ENCODE results near the gene XXYLT1. TPM values are rescaled to one million over a fixed set of nuclear protein-coding genes. Genes with fewer than 3 reads are reported as not detected.

XXYLT1 gene
- total RNA-seq, 1 experiment from 2014 or later: 10.9 TPM

GRCh38 chr3:195307711-195308110 is 36.8 kb upstream of the XXYLT1 start:
- H3K4me1 ChIP-seq (ENCODE audit: control insufficient read depth in 1 of 2, insufficient read depth in 2 of 2, low read length in 2 of 2): 0 out of 4 replicates have a peak, but pooled peaks cover 0 to 4% of the 10 kb centered on the region in 2 experiments
- no peaks in the 10 kb centered on the region for H3K9me2 ChIP-seq (ENCODE audit: insufficient read depth)
- H4K20me1 ChIP-seq (ENCODE audit: insufficient read depth): no peaks in the 10 kb centered on the region; the same call in 1 of the 2 replicates
- no peaks in the 10 kb centered on the region for H3K9me3 ChIP-seq (ENCODE audit: control insufficient read depth in 1 of 2, insufficient read depth in 1 of 2, low read depth in 1 of 2, low read length in 2 of 2)
- H3K79me2 ChIP-seq (ENCODE audit: insufficient read depth, low read length): no peaks in the 10 kb centered on the region
- POLR2A ChIA-PET: no interaction called here
- no peak overlapping the region for H2AFZ ChIP-seq (ENCODE audit: low read depth, low read length, poor library complexity, severe bottlenecking)
- RAD21 ChIA-PET (ENCODE audit: low non-redundant PET in 1 of 2, low total read pairs in 2 of 2, uncharacterized antibody in 2 of 2, unreplicated experiment in 2 of 2): no interaction called here
- no peak overlapping the region for H3K4me3 ChIP-seq (replicated peaks in 1 of 2; ENCODE audit: low read depth in 1 of 2, low read length in 2 of 2)
- no TSS peak for BruUV-seq (replicated peaks)
- no peaks in the 10 kb centered on the region for H3K27me3 ChIP-seq (ENCODE audit: insufficient read depth, low read length)
- TF ChIP-seq REST (IDR thresholded peaks at IDR 0.05; ENCODE audit: low read depth): no peak
- TF ChIP-seq SRF (IDR thresholded peaks at IDR 0.05; ENCODE audit: low read depth): no peak
- no peak for TF ChIP-seq ZNF274 (IDR thresholded peaks at IDR 0.05; ENCODE audit: low read depth, low read length)
- no peak for TF ChIP-seq EZH2 (IDR thresholded peaks at IDR 0.05)
- no peak for TF ChIP-seq YY1 (IDR thresholded peaks at IDR 0.05; ENCODE audit: extremely low read depth, insufficient replicate concordance, low read depth, low read length)
- no peak for TF ChIP-seq CTCF (IDR thresholded peaks at IDR 0.05 in 2 of 3, conservative IDR thresholded peaks at IDR 0.05 in 1 of 3; ENCODE audit: borderline replicate concordance in 1 of 3, insufficient read depth in 1 of 3, low read depth in 2 of 3, low read length in 2 of 3)
- TF ChIP-seq RAD21 (IDR thresholded peaks at IDR 0.05; ENCODE audit: low read depth): no peak
- ATAC-seq (no peak), DNase-seq (ENCODE audit: low read depth, low spot score) (no peak)
- intact Hi-C loops (cut with micrococcal nuclease): loop anchor here (5.0 kb wide), 1 partner anchor 265 kb away; no protein-coding TSS in a partner anchor
- H3K36me3 ChIP-seq (ENCODE audit: control insufficient read depth in 1 of 2, insufficient read depth in 2 of 2, low read length in 2 of 2): no peaks in the 10 kb centered on the region
- no peak overlapping the region for H3K27ac ChIP-seq (ENCODE audit: low read depth, low read length)
- CTCF ChIA-PET: interaction anchor here (1.0 kb wide), 1 partner anchor 37 kb away, joined by 3 read pairs; the partner anchor contains the start of gene XXYLT1
- H3K4me2 ChIP-seq (ENCODE audit: low read length): no peak overlapping the region
- no peak overlapping the region for H3K9ac ChIP-seq (ENCODE audit: low read length)

Measured in HCT116 (cell line).